ENCODE data around the gene SNX24.

DNA sequence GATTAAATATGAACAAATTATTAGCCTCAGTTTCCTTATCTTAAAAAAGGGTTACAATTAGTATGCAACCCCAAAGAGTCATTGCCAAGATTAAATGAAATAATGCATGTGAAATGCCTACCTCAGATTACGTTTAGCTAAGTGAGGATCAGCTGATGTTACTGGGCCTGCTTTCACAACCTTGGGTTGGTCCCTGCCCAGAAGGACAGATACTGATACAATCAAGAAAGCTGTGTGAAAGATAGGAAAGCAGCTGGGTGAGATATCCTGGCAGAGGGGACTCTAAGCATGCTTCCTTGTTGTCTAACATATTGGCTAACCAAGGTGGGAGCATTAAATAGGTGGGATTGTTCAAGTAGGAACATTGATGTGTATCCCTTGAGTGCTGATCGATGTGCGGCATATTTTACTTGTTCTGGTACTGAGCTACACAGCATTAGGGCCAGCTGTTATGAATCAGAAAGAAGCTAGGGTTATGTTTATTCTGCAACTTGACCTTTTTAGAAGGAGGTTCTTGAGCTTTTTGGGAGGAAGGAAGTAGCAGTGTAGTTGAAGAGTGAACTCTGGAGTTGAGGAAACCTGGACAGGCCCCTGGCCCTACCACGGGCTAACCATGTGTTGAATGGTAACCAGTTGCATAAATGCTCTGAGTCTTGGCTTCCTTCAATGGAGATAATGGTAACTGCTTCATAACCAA, 28.9 kb downstream of the SNX24 start:
- TF ChIP-seq POLR2A (IDR thresholded peaks at IDR 0.05) (no peak), EP300 (IDR thresholded peaks at IDR 0.05; ENCODE audit: low read depth) (no peak)
- TF ChIP-seq, protein P1, sequence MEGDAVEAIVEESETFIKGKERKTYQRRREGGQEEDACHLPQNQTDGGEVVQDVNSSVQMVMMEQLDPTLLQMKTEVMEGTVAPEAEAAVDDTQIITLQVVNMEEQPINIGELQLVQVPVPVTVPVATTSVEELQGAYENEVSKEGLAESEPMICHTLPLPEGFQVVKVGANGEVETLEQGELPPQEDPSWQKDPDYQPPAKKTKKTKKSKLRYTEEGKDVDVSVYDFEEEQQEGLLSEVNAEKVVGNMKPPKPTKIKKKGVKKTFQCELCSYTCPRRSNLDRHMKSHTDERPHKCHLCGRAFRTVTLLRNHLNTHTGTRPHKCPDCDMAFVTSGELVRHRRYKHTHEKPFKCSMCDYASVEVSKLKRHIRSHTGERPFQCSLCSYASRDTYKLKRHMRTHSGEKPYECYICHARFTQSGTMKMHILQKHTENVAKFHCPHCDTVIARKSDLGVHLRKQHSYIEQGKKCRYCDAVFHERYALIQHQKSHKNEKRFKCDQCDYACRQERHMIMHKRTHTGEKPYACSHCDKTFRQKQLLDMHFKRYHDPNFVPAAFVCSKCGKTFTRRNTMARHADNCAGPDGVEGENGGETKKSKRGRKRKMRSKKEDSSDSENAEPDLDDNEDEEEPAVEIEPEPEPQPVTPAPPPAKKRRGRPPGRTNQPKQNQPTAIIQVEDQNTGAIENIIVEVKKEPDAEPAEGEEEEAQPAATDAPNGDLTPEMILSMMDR (IDR thresholded peaks at IDR 0.05) = no peak
